Measurements from ENCODE around the gene CD151. TPM values are rescaled to one million over a fixed set of nuclear protein-coding genes. Genes with fewer than 3 reads are reported as not detected.

Gene CD151
- total RNA-seq, 2 experiments from 2014 or later: 0.28 to 0.84 TPM

DNA sequence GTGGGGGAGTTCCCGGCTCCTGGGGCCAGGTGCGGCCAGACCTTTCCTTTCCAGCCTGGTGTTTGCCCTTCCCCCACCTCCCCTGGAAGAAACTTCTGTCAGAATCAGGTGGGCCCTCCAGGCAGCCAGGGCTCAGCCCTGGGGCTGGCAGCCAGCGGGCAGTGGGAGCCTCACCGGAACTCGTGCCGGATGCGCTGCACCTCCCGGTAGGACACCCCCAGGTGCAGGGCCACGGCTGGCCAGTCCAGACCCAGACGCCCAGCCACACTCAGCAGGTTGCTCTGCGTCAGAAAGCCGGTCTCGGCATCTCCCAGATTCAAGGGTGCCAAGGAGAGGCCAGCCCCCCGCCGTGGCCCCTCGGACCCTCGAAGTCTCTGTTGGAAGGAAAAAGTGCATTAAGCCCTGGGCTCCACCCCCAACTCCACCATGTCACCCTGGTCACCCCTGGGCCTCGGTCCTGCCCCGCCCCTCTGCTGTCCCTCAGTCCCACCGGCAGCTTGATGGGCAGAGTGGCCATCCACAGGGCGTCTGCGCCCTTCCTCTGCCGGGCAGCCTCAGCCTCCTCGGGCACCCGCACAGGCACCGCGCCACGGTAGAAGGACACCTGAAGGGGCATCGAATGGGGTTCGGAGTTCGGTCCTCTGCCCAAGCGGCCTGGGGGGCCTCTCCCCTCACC is 33.0 kb upstream of the CD151 start:
- Histone ChIP-seq H3K4me1 (ENCODE audit: insufficient read depth, low read length, poor library complexity, severe bottlenecking) (peaks cover 32% of the 10 kb centered on the region), H3K79me2 (ENCODE audit: insufficient read depth, low read depth, low read length) (peaks cover 8% of the 10 kb centered on the region; the same call in 1 of the 2 replicates), H2AFZ (ENCODE audit: low read length) (no peak overlapping the region), H3K4me3 (ENCODE audit: low read depth, low read length, poor library complexity, severe bottlenecking) (no peak overlapping the region), H3K27ac (ENCODE audit: low read depth, low read length, poor library complexity, severe bottlenecking) (no peak overlapping the region), H3K36me3 (ENCODE audit: insufficient read depth, low read length) (peaks cover 31% of the 10 kb centered on the region; the same call in 1 of the 2 replicates), H3K9me2 (ENCODE audit: insufficient read depth, low read length) (no peaks in the 10 kb centered on the region), H3K9me3 (ENCODE audit: low read length) (no peaks in the 10 kb centered on the region), H3K4me2 (ENCODE audit: low read length) (no peak overlapping the region), H4K20me1 (ENCODE audit: insufficient read depth, low read length) (no peaks in the 10 kb centered on the region)
- BruUV-seq (replicated peaks): no TSS peak
- POLR2A ChIA-PET: interaction anchor here (0.6 kb wide), 1 partner anchor 10 kb away, joined by 6 read pairs; no protein-coding TSS in a partner anchor
- no peak for DNase-seq (ENCODE audit: low spot score)
- TF ChIP-seq, protein P1, sequence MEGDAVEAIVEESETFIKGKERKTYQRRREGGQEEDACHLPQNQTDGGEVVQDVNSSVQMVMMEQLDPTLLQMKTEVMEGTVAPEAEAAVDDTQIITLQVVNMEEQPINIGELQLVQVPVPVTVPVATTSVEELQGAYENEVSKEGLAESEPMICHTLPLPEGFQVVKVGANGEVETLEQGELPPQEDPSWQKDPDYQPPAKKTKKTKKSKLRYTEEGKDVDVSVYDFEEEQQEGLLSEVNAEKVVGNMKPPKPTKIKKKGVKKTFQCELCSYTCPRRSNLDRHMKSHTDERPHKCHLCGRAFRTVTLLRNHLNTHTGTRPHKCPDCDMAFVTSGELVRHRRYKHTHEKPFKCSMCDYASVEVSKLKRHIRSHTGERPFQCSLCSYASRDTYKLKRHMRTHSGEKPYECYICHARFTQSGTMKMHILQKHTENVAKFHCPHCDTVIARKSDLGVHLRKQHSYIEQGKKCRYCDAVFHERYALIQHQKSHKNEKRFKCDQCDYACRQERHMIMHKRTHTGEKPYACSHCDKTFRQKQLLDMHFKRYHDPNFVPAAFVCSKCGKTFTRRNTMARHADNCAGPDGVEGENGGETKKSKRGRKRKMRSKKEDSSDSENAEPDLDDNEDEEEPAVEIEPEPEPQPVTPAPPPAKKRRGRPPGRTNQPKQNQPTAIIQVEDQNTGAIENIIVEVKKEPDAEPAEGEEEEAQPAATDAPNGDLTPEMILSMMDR (conservative IDR thresholded peaks at IDR 0.05; ENCODE audit: low read length): no peak
- no peak for TF ChIP-seq EZH2phosphoT487 (IDR thresholded peaks at IDR 0.05; ENCODE audit: borderline replicate concordance, low read depth, low read length)
- intact Hi-C loops (cut with micrococcal nuclease; ENCODE audit: unreplicated experiment): loop anchor here (5.0 kb wide), 2 partner anchors 52 to 232 kb away; partner anchors contain the start of gene TALDO1
- CTCF ChIA-PET (ENCODE audit: unreplicated experiment): no interaction called here

DNA sequence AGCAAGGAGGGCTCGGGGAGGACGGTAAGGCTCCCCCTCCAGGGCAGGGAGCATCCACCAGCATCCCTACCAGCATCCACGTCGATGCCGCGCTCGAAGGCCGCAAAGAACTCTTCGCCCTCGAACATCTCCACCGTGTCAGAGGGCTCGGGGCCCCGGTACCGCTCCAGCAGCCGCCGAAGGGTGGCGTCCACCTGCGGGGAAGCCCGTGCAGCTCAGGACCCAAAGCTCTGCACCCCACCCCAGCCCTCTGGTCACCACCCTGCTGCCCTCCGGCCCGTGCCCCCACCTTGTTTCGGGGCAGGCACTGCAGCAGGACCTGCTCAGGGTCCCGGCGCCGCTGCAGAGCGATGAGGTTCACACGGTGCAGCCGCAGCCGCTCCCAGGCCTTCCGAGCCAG is 32.3 kb upstream of the CD151 start:
- intact Hi-C loops (cut with micrococcal nuclease; ENCODE audit: unreplicated experiment): no loop called here

More for the DNA sequence above, 32.3 kb upstream of the CD151 start:
- H3K27ac ChIP-seq (ENCODE audit: low read depth, low read length, poor library complexity, severe bottlenecking): no peak overlapping the region
- TF ChIP-seq, protein P1 (conservative IDR thresholded peaks at IDR 0.05; ENCODE audit: low read length): no peak
- no peak for TF ChIP-seq EZH2phosphoT487 (IDR thresholded peaks at IDR 0.05; ENCODE audit: borderline replicate concordance, low read depth, low read length)
- H3K4me3 ChIP-seq (ENCODE audit: low read depth, low read length, poor library complexity, severe bottlenecking): no peak overlapping the region
- H3K4me2 ChIP-seq (ENCODE audit: low read length): no peak overlapping the region
- no peaks in the 10 kb centered on the region for H3K9me3 ChIP-seq (ENCODE audit: low read length)
- ChIA-PET POLR2A (interaction anchor here (0.6 kb wide), 1 partner anchor 9 kb away, joined by 6 read pairs; no protein-coding TSS in a partner anchor), CTCF (ENCODE audit: unreplicated experiment) (no interaction called here)
- H3K79me2 ChIP-seq (ENCODE audit: insufficient read depth, low read depth, low read length): peaks cover 8% of the 10 kb centered on the region; the same call in 1 of the 2 replicates
- no peaks in the 10 kb centered on the region for H4K20me1 ChIP-seq (ENCODE audit: insufficient read depth, low read length)
- no peak for DNase-seq (ENCODE audit: low spot score)
- H2AFZ ChIP-seq (ENCODE audit: low read length): no peak overlapping the region
- peaks cover 30% of the 10 kb centered on the region; the same call in 1 of the 2 replicates for H3K36me3 ChIP-seq (ENCODE audit: insufficient read depth, low read length)
- no TSS peak for BruUV-seq (replicated peaks)
- H3K4me1 ChIP-seq (ENCODE audit: insufficient read depth, low read length, poor library complexity, severe bottlenecking): peaks cover 29% of the 10 kb centered on the region
- H3K9me2 ChIP-seq (ENCODE audit: insufficient read depth, low read length): no peaks in the 10 kb centered on the region
